MM.1S (cell line): ENCODE measurements around the gene CADPS.
A peak's percentile ranks its signal among the peaks of the same experiment; 100 is the strongest.

Source experiments
- DNase-seq: peaks from one replicate; pipeline ENCODE4 v3.0.0-alpha.2; 2015
- H2AFZ ChIP-seq: fragments of 300-600 bp; sonication (generic); 2 replicates; pipeline ENCODE4 v1.6.0; 2016; ENCODE audit warnings: antibody characterized with exemption, low read length
- H3F3A ChIP-seq: fragments of 300-600 bp; sonication (generic); 2 replicates; pipeline ENCODE4 v1.6.1; 2016; ENCODE audit warnings: mild to moderate bottlenecking, antibody characterized with exemption, low read length, moderate library complexity, mixed read lengths; ENCODE audit not compliant: insufficient read depth
- H3K27ac ChIP-seq: fragments of 300-600 bp; sonication (generic); 2 replicates; pipeline ENCODE4 v1.5.1; 2016; ENCODE audit warnings: mild to moderate bottlenecking, low read length
- H3K27me3 ChIP-seq: fragments of 300-600 bp; sonication (generic); replicated peaks from 2 replicates; pipeline ENCODE4 v1.6.0; 2016; ENCODE audit warnings: low read length; ENCODE audit not compliant: insufficient read depth
- H3K36me3 ChIP-seq: fragments of 300-600 bp; sonication (generic); replicated peaks from 2 replicates; pipeline ENCODE4 v1.6.1; 2016; ENCODE audit warnings: mild to moderate bottlenecking, low read length, mixed read lengths; ENCODE audit not compliant: insufficient read depth
- H3K4me1 ChIP-seq: fragments of 300-600 bp; sonication (generic); 2 replicates; pipeline ENCODE4 v1.6.1; 2016; ENCODE audit warnings: low read length, mixed read lengths
- H3K4me2 ChIP-seq: fragments of 300-600 bp; sonication (generic); 2 replicates; pipeline ENCODE4 v1.6.0; 2016; ENCODE audit warnings: low read depth, low read length
- H3K4me3 ChIP-seq: fragments of 300-600 bp; sonication (generic); 2 replicates; pipeline ENCODE4 v1.5.1; 2016; ENCODE audit warnings: low read length, mixed read lengths
- H3K79me2 ChIP-seq: fragments of 300-600 bp; sonication (generic); 2 replicates; pipeline ENCODE4 v1.6.1; 2016; ENCODE audit warnings: mixed run types, low read length, mixed read lengths
- H3K9ac ChIP-seq: fragments of 300-600 bp; sonication (generic); 2 replicates; pipeline ENCODE4 v1.6.1; 2016; ENCODE audit warnings: low read length, mixed read lengths
- H3K9me2 ChIP-seq: fragments of 300-600 bp; sonication (generic); replicated peaks from 2 replicates; pipeline ENCODE4 v1.6.1; 2016; ENCODE audit warnings: mild to moderate bottlenecking, low read length, mixed read lengths; ENCODE audit not compliant: insufficient read depth
- H3K9me3 ChIP-seq: fragments of 300-600 bp; sonication (generic); replicated peaks from 2 replicates; pipeline ENCODE4 v1.6.1; 2016; ENCODE audit warnings: mild to moderate bottlenecking, low read length, mixed read lengths; ENCODE audit not compliant: insufficient read depth
- H4K20me1 ChIP-seq: fragments of 300-600 bp; sonication (generic); 2 replicates; pipeline ENCODE4 v1.6.1; 2016; ENCODE audit warnings: mild to moderate bottlenecking, low read length, moderate library complexity, mixed read lengths; ENCODE audit not compliant: insufficient read depth
- EZH2 ChIP-seq: fragments of 300-600 bp; sonication (generic); optimal IDR thresholded peaks from 2 replicates; pipeline ENCODE3; 2017; ENCODE audit warnings: low read depth, mild to moderate bottlenecking, antibody characterized with exemption, low read length, mixed read lengths
- EZH2phosphoT487 ChIP-seq: fragments of 300-600 bp; sonication (generic); IDR thresholded peaks from 2 replicates; pipeline ENCODE4 v1.6.1; 2018; ENCODE audit warnings: antibody characterized with exemption, low read length
- TF ChIP-seq, protein P1 (sequence below): fragments of 300-600 bp; sonication (generic); IDR thresholded peaks from 2 replicates; pipeline ENCODE4 v1.5.1; 2016; ENCODE audit warnings: antibody characterized with exemption, low read length, mixed read lengths

Gene CADPS

DNA sequence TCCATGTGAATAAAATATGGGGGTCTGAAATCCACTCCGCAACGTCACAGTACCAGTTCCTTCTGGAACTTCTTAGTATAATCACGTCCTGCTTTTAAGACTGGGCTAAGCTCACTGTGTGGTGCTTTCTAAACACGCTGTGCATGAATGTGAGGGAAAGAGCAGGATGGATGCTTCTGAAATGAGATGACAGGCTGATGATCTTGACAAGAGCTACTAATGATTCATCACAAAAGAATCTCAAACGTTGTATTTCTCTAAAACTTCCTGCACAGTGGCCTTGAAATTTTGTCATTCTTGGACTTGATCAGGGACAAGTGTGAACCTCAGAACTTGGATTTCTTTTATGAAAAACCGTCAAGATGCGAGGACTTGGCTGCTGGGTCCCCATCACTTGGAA lies 221.4 kb downstream of the CADPS start:
- TF ChIP-seq EZH2, result no peak
- TF ChIP-seq, protein P1, sequence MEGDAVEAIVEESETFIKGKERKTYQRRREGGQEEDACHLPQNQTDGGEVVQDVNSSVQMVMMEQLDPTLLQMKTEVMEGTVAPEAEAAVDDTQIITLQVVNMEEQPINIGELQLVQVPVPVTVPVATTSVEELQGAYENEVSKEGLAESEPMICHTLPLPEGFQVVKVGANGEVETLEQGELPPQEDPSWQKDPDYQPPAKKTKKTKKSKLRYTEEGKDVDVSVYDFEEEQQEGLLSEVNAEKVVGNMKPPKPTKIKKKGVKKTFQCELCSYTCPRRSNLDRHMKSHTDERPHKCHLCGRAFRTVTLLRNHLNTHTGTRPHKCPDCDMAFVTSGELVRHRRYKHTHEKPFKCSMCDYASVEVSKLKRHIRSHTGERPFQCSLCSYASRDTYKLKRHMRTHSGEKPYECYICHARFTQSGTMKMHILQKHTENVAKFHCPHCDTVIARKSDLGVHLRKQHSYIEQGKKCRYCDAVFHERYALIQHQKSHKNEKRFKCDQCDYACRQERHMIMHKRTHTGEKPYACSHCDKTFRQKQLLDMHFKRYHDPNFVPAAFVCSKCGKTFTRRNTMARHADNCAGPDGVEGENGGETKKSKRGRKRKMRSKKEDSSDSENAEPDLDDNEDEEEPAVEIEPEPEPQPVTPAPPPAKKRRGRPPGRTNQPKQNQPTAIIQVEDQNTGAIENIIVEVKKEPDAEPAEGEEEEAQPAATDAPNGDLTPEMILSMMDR, result no peak
- TF ChIP-seq EZH2phosphoT487, result no peak
- no peak overlapping the region for H3K9ac ChIP-seq
- H3K9me3 ChIP-seq, result no peaks in the 10 kb centered on the region
- no peaks in the 10 kb centered on the region for H3K79me2 ChIP-seq
- no peaks in the 10 kb centered on the region for H3K27me3 ChIP-seq
- H4K20me1 ChIP-seq, result no peaks in the 10 kb centered on the region
- no peaks in the 10 kb centered on the region for H3K36me3 ChIP-seq
- no peak overlapping the region for H3K4me3 ChIP-seq
- no peaks in the 10 kb centered on the region for H3K4me1 ChIP-seq
- no peak overlapping the region for H3K27ac ChIP-seq
- no peaks in the 10 kb centered on the region for H3F3A ChIP-seq
- H2AFZ ChIP-seq, result no peak overlapping the region
- DNase-seq, result no peak
- no peak overlapping the region for H3K4me2 ChIP-seq
- H3K9me2 ChIP-seq, result no peaks in the 10 kb centered on the region

DNA sequence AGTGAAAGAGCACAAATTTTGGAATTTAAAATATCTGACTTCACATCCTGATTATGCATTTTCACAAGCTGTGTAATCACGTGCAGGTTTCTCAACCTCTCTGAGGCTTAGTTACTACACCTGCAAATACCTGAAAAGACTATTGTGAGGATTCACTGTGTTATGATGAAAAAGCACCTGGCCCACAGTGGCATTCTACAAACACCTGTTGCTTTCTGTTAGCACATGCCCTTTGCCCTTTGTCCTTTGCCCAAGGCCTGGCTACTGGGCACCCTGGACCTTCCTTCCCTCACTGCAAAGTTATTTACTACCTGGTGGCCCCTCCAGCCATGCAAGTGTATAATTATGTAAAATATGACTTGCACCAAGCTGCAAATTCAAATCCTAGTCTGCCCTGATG lies 227.5 kb downstream of the CADPS start:
- H3K4me3 ChIP-seq, result no peak overlapping the region
- H3K9me2 ChIP-seq, result no peaks in the 10 kb centered on the region
- no peaks in the 10 kb centered on the region for H3K79me2 ChIP-seq
- H4K20me1 ChIP-seq, result no peaks in the 10 kb centered on the region
- H3K4me2 ChIP-seq, result no peak overlapping the region
- no peaks in the 10 kb centered on the region for H3K27me3 ChIP-seq
- no peak overlapping the region for H2AFZ ChIP-seq
- peaks cover 10% of the 10 kb centered on the region; the same call in 1 of the 2 replicates for H3F3A ChIP-seq
- H3K9me3 ChIP-seq, result no peaks in the 10 kb centered on the region
- H3K4me1 ChIP-seq, result peaks cover 27% of the 10 kb centered on the region
- H3K9ac ChIP-seq, result no peak overlapping the region
- peak overlapping the region; percentile 57; the same call in 1 of the 2 replicates for H3K27ac ChIP-seq
- DNase-seq, result peak; percentile 73
- TF ChIP-seq, protein P1, result no peak
- TF ChIP-seq EZH2phosphoT487, result no peak
- TF ChIP-seq EZH2, result no peak
- H3K36me3 ChIP-seq, result no peaks in the 10 kb centered on the region

DNA sequence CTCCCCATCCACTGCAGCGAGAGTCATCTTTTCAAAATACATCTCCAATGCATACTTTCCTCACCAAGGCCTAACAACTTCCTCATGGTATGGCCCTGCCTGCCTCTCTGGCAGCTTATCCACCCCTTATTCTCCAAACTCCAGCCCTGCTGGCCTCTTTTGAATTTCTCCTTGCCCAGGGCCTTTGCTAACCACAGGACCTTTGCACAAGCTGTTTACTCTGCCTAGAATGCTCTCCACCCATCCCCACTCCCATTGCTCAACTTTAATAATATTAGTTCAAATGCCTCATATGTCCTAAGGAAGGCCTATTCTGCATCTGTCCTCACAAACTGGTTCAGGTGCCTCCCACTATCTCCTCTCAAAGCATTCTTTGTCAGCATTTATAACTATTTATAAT lies 230.7 kb downstream of the CADPS start:
- TF ChIP-seq EZH2phosphoT487 (no peak), EZH2 (no peak)
- TF ChIP-seq, protein P1, result no peak
- H3K9ac ChIP-seq, result no peak overlapping the region
- peaks cover 27% of the 10 kb centered on the region for H3K4me1 ChIP-seq
- no peaks in the 10 kb centered on the region for H3K27me3 ChIP-seq
- H3K27ac ChIP-seq, result no peak overlapping the region
- H3K4me2 ChIP-seq, result no peak overlapping the region
- no peak overlapping the region for H2AFZ ChIP-seq
- peaks cover 10% of the 10 kb centered on the region; the same call in 1 of the 2 replicates for H3F3A ChIP-seq
- H3K79me2 ChIP-seq, result no peaks in the 10 kb centered on the region
- no peaks in the 10 kb centered on the region for H3K9me3 ChIP-seq
- no peak overlapping the region for H3K4me3 ChIP-seq
- DNase-seq, result no peak
- no peaks in the 10 kb centered on the region for H3K9me2 ChIP-seq
- no peaks in the 10 kb centered on the region for H4K20me1 ChIP-seq
- no peaks in the 10 kb centered on the region for H3K36me3 ChIP-seq
